Measurements from ENCODE around the gene GRK5.

GRK5 gene

GRCh38 chr10:119252051-119252465 is 44.7 kb downstream of the GRK5 start:
- POLR2A ChIA-PET = interaction anchor here (1.0 to 1.5 kb wide), 2 partner anchors 19 to 64 kb away, joined by 3 to 4 read pairs; no protein-coding TSS in a partner anchor
- no peak for DNase-seq (ENCODE audit: extremely low spot score)
- CTCF ChIA-PET = interaction anchor here (0.6 to 1.7 kb wide), 3 partner anchors 42 to 661 kb away, joined by 3 to 6 read pairs (median 4); no protein-coding TSS in a partner anchor
- TF ChIP-seq BHLHE40 (IDR thresholded peaks at IDR 0.05; ENCODE audit: borderline replicate concordance) (no peak), NFRKB (IDR thresholded peaks at IDR 0.05) (no peak), HDGF (IDR thresholded peaks at IDR 0.05; ENCODE audit: borderline replicate concordance) (no peak), ARNT (IDR thresholded peaks at IDR 0.05) (no peak), ZNF384 (IDR thresholded peaks at IDR 0.05) (no peak), PKNOX1 (IDR thresholded peaks at IDR 0.05) (no peak), FOXA1 (IDR thresholded peaks at IDR 0.05) (no peak), FOXK2 (IDR thresholded peaks at IDR 0.05) (no peak), SUZ12 (IDR thresholded peaks at IDR 0.05) (no peak), FOXM1 (IDR thresholded peaks at IDR 0.05; ENCODE audit: borderline replicate concordance) (no peak), CTBP1 (IDR thresholded peaks at IDR 0.05; ENCODE audit: borderline replicate concordance) (no peak), LEF1 (IDR thresholded peaks at IDR 0.05; ENCODE audit: borderline replicate concordance) (no peak), ELF4 (IDR thresholded peaks at IDR 0.05) (no peak), TARDBP (IDR thresholded peaks at IDR 0.05) (no peak), L3MBTL2 (conservative IDR thresholded peaks at IDR 0.05) (no peak), SP1 (IDR thresholded peaks at IDR 0.05) (no peak)

GRCh38 chr10:119252470-119253151 is 45.2 kb downstream of the GRK5 start:
- no peak for DNase-seq (ENCODE audit: extremely low spot score)
- CTCF ChIA-PET = interaction anchor here (0.9 to 1.7 kb wide), 3 partner anchors 43 to 119 kb away, joined by 3 to 4 read pairs (median 4); partner anchors contain the start of gene GRK5
- TF ChIP-seq L3MBTL2 (conservative IDR thresholded peaks at IDR 0.05) (no peak), FOXA1 (IDR thresholded peaks at IDR 0.05) (no peak), TARDBP (IDR thresholded peaks at IDR 0.05) (no peak), CTBP1 (IDR thresholded peaks at IDR 0.05; ENCODE audit: borderline replicate concordance) (no peak), ARNT (IDR thresholded peaks at IDR 0.05) (no peak), LEF1 (IDR thresholded peaks at IDR 0.05; ENCODE audit: borderline replicate concordance) (no peak), PKNOX1 (IDR thresholded peaks at IDR 0.05) (no peak), ZNF384 (IDR thresholded peaks at IDR 0.05) (no peak), ELF4 (IDR thresholded peaks at IDR 0.05) (no peak), BHLHE40 (IDR thresholded peaks at IDR 0.05; ENCODE audit: borderline replicate concordance) (no peak), HDGF (IDR thresholded peaks at IDR 0.05; ENCODE audit: borderline replicate concordance) (no peak), FOXK2 (IDR thresholded peaks at IDR 0.05) (no peak), SUZ12 (IDR thresholded peaks at IDR 0.05) (no peak), SP1 (IDR thresholded peaks at IDR 0.05) (no peak), FOXM1 (IDR thresholded peaks at IDR 0.05; ENCODE audit: borderline replicate concordance) (no peak)
- POLR2A ChIA-PET = interaction anchor here (1.5 kb wide), 1 partner anchor 63 kb away, joined by 4 read pairs; no protein-coding TSS in a partner anchor

- no peak for TF ChIP-seq SP1 (IDR thresholded peaks at IDR 0.05)
- no peak for TF ChIP-seq L3MBTL2 (conservative IDR thresholded peaks at IDR 0.05)
- no peak for TF ChIP-seq SUZ12 (IDR thresholded peaks at IDR 0.05)
- TF ChIP-seq NFRKB (IDR thresholded peaks at IDR 0.05) = no peak
- TF ChIP-seq ZNF384 (IDR thresholded peaks at IDR 0.05) = no peak
- no peak for TF ChIP-seq LEF1 (IDR thresholded peaks at IDR 0.05; ENCODE audit: borderline replicate concordance)
- TF ChIP-seq FOXA1 (IDR thresholded peaks at IDR 0.05) = no peak
- TF ChIP-seq TARDBP (IDR thresholded peaks at IDR 0.05) = no peak
- TF ChIP-seq FOXK2 (IDR thresholded peaks at IDR 0.05) = no peak
- TF ChIP-seq FOXM1 (IDR thresholded peaks at IDR 0.05; ENCODE audit: borderline replicate concordance) = no peak
- TF ChIP-seq ARNT (IDR thresholded peaks at IDR 0.05) = no peak
- TF ChIP-seq PKNOX1 (IDR thresholded peaks at IDR 0.05) = no peak
- no peak for TF ChIP-seq ELF4 (IDR thresholded peaks at IDR 0.05)
- no peak for TF ChIP-seq CTBP1 (IDR thresholded peaks at IDR 0.05; ENCODE audit: borderline replicate concordance)
- no peak for TF ChIP-seq BHLHE40 (IDR thresholded peaks at IDR 0.05; ENCODE audit: borderline replicate concordance)
- TF ChIP-seq HDGF (IDR thresholded peaks at IDR 0.05; ENCODE audit: borderline replicate concordance) = no peak
- CTCF ChIA-PET = interaction anchor here (0.9 to 1.7 kb wide), 2 partner anchors 47 to 118 kb away, joined by 4 read pairs; partner anchors contain the start of gene GRK5
- POLR2A ChIA-PET = no interaction called here
- DNase-seq (ENCODE audit: extremely low spot score) = peak; percentile 26
These were observed 46.2 kb downstream of the GRK5 start for GRCh38 chr10:119253433-119254174.

GRCh38 chr10:119254335-119254734 is 47.0 kb downstream of the GRK5 start:
- ChIA-PET POLR2A (no interaction called here), CTCF (no interaction called here)
- DNase-seq (ENCODE audit: extremely low spot score) = no peak
- no peak for TF ChIP-seq L3MBTL2 (conservative IDR thresholded peaks at IDR 0.05)
- no peak for TF ChIP-seq LEF1 (IDR thresholded peaks at IDR 0.05; ENCODE audit: borderline replicate concordance)
- no peak for TF ChIP-seq FOXK2 (IDR thresholded peaks at IDR 0.05)
- TF ChIP-seq FOXA1 (IDR thresholded peaks at IDR 0.05) = no peak
- no peak for TF ChIP-seq PKNOX1 (IDR thresholded peaks at IDR 0.05)
- TF ChIP-seq CTBP1 (IDR thresholded peaks at IDR 0.05; ENCODE audit: borderline replicate concordance) = no peak
- no peak for TF ChIP-seq ARNT (IDR thresholded peaks at IDR 0.05)
- TF ChIP-seq SP1 (IDR thresholded peaks at IDR 0.05) = no peak
- no peak for TF ChIP-seq FOXM1 (IDR thresholded peaks at IDR 0.05; ENCODE audit: borderline replicate concordance)
- no peak for TF ChIP-seq ELF4 (IDR thresholded peaks at IDR 0.05)

Data from HEK293T (cell line).